Astrocyte of the spinal cord (primary cell): ENCODE data around the gene ZNF709.
A peak's percentile ranks its signal among the peaks of the same experiment; 100 is the strongest.

ENCODE experiments used
- DNase-seq: peaks from one replicate; pipeline ENCODE4 v3.0.0; 2011; ENCODE audit warnings: low read depth, low spot score
- H3K4me3 ChIP-seq: 2 replicates; pipeline ENCODE4 v1.5.1; 2011; ENCODE audit warnings: low read depth, mild to moderate bottlenecking, low read length, moderate library complexity
- CTCF ChIP-seq: IDR thresholded peaks from 2 replicates; pipeline ENCODE4 v1.5.1; 2012; ENCODE audit warnings: low read depth, mild to moderate bottlenecking, low read length, inconsistent platforms
- in situ Hi-C: cut with HindIII; loops from 2 replicates; pipeline ENCODE4 v1.10.0; 2017; ENCODE audit warnings: low sequenced_read_pairs

Gene ZNF709

GRCh38 chr19:12484371-12485051 is at the start of gene ZNF709:
Gene ZNF709 (minus strand): TSS chr19:12484816. CDS start chr19:12484657, 159 bp downstream.
- DNase-seq: peak; percentile 85
- no peak for TF ChIP-seq CTCF
- peak within 1 kb of the TSS; percentile 87 for H3K4me3 ChIP-seq
- in situ Hi-C loops: no loop called here

DNA sequence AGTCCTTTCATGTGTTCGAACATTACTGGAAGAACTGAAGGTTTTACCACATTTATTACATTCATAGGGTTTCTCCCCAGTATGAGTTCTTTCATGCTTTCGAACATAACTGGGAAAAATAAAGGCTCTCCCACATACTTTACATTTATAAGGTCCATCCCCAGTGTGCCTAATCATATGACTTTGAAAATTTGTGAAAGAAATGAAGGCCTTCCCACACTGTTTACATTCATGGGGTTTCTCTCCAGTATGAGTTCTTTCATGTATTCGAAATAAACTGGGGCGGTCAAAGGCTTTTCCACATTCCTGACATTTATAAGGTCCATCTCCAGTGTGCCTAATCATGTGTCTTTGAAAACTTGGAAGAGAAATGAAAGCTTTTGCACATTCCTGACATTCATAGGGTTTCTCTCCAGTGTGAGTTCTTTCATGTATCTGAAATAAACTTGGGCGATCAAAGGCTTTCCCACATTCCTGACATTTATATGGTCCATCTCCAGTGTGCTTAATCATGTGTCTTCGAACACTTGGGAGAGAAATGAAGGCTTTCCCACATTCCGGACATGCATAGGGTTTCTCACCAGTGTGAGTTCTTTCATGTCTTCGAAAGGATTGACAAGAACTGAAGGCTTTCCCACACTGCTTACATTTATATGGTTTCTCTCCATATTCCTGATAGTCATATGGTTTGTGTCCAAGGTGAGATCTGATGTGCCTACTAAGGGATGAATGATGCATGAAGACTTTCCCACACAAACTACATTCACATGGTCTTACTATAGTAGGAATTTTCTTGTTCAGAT is 42.6 kb upstream of the ZNF709 start:
- no peak overlapping the region for H3K4me3 ChIP-seq
- in situ Hi-C loops: no loop called here
- TF ChIP-seq CTCF: no peak
- DNase-seq: peak; percentile 46

GRCh38 chr19:12526542-12526941 is 41.9 kb upstream of the ZNF709 start:
- DNase-seq: no peak
- no peak overlapping the region for H3K4me3 ChIP-seq
- in situ Hi-C loops: no loop called here
- no peak for TF ChIP-seq CTCF

- no peak for TF ChIP-seq CTCF
- no peak for DNase-seq
- in situ Hi-C loops: no loop called here
- no peak overlapping the region for H3K4me3 ChIP-seq
These were observed 37.4 kb upstream of the ZNF709 start for GRCh38 chr19:12521996-12522395.

- TF ChIP-seq CTCF: no peak
- H3K4me3 ChIP-seq: no peak overlapping the region
- DNase-seq: no peak
- in situ Hi-C loops: no loop called here
These were observed 29.0 kb upstream of the ZNF709 start for GRCh38 chr19:12513531-12514061.

DNA sequence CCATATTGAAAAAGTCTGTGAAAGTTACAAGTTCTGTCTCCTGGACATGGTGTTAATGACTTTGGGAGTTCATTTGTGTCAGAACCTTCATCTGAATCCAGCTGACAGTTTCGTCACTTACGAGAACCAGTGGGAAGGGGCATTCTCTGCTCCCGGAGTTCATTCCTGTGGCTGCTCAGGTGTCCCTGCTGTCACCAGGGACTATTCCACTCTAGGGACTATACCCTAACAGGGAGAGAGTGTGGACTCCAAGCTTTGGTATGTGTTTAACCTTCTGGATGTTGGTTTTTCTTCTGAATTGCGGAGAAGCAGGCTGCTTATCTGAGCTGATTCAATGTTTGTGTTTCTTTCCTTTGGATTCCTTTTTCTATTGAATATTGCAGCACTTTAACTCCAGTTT is 12.4 kb upstream of the ZNF709 start:
- TF ChIP-seq CTCF: no peak
- in situ Hi-C loops: no loop called here
- no peak for DNase-seq
- H3K4me3 ChIP-seq: no peak overlapping the region
